B cell (primary cell): ENCODE data around the gene SLC17A8. TPM values are rescaled to one million over a fixed set of nuclear protein-coding genes. Genes with fewer than 3 reads are reported as not detected.
"Not testable (repeated sequence)": the region's sequence is repeated elsewhere in the genome, so short reads cannot be mapped to it uniquely, and the experiment has no call there.

Experiments used
- ATAC-seq: fragments of 200-7000 bp; cut with Tn5 transposase; one replicate; pipeline ENCODE4 v1.10.0; 2021; ENCODE audit warnings: low read depth, mild to moderate bottlenecking, moderate number of reproducible peaks, moderate library complexity
- CTCF ChIA-PET: fragments of 350-600 bp; sonication (Branson Sonifier 250); formaldehyde crosslinking; loops from one replicate; lab custom pipeline; 2021; ENCODE audit warnings: antibody characterized with exemption, inconsistent platforms; lab: Charles Lee
- POLR2A ChIA-PET: fragments of 350-600 bp; sonication (Branson Sonifier 250); formaldehyde crosslinking; loops from one replicate; lab custom pipeline; 2021; ENCODE audit warnings: antibody characterized with exemption; lab: Charles Lee
- DNase-seq: peaks from one replicate; pipeline ENCODE4 v3.0.0; 2013
- H2AFZ ChIP-seq: 2 replicates; pipeline ENCODE4 v1.6.1; 2012; ENCODE audit warnings: mild to moderate bottlenecking, low read depth, low read length; ENCODE audit not compliant: insufficient read depth, poor library complexity, severe bottlenecking
- H3K27ac ChIP-seq, 2 donors: 1 replicate in 1 of 2; 2 replicates in 1 of 2; pipeline ENCODE4 v1.5.1; 2012 to 2013; ENCODE audit warnings: low read length in 2 of 2, mild to moderate bottlenecking in 2 of 2, moderate library complexity in 1 of 2
- H3K27me3 ChIP-seq, 4 experiments: fragments of 200-600 bp in 1 of 4; sonication (generic) in 1 of 4; replicated peaks in 1 of 4; 1 replicate in 2 of 4; 2 replicates in 2 of 4; pipeline versions ENCODE4 v1.6.1 to v1.7.0; 2013 to 2016; ENCODE audit warnings: low read length in 3 of 4, mild to moderate bottlenecking in 2 of 4, mixed read lengths in 1 of 4, moderate library complexity in 1 of 4; ENCODE audit not compliant: insufficient read depth in 4 of 4, control insufficient read depth in 3 of 4; ENCODE audit errors: control extremely low read depth in 1 of 4
- H3K36me3 ChIP-seq, 2 experiments: replicated peaks in 1 of 2; 1 replicate in 1 of 2; 2 replicates in 1 of 2; pipeline versions ENCODE4 v1.6.1 to v1.7.1; 2013; ENCODE audit warnings: low read length in 1 of 2; ENCODE audit not compliant: insufficient read depth in 2 of 2, control insufficient read depth in 1 of 2; ENCODE audit errors: control extremely low read depth in 1 of 2, extremely low read depth in 1 of 2
- H3K4me1 ChIP-seq, 2 donors: fragments of 200-600 bp in 1 of 2; sonication (generic) in 1 of 2; 1 replicate in 1 of 2; 2 replicates in 1 of 2; pipeline versions ENCODE4 v1.5.1 to v1.6.1; 2013 to 2017; ENCODE audit warnings: low read length in 2 of 2; ENCODE audit not compliant: control insufficient read depth in 2 of 2, insufficient read depth in 2 of 2
- H3K4me2 ChIP-seq: replicated peaks from 2 replicates; pipeline ENCODE3; 2012; ENCODE audit warnings: mild to moderate bottlenecking, low read depth, low read length; ENCODE audit not compliant: poor library complexity, severe bottlenecking
- H3K4me3 ChIP-seq, 5 experiments: fragments of 200-600 bp in 1 of 5; sonication (generic) in 1 of 5; 1 replicate in 3 of 5; 2 replicates in 2 of 5; pipeline versions ENCODE4 v1.5.1 to v1.7.0; 2011 to 2016; ENCODE audit warnings: low read length in 4 of 5, mild to moderate bottlenecking in 4 of 5, low read depth in 2 of 5, control low read depth in 1 of 5, moderate library complexity in 1 of 5; ENCODE audit not compliant: insufficient read depth in 1 of 5; ENCODE audit errors: control extremely low read depth in 1 of 5, extremely low read depth in 1 of 5
- H3K79me2 ChIP-seq: fragments of 200-600 bp; sonication (generic); one replicate; pipeline ENCODE4 v1.6.0; 2016; ENCODE audit warnings: low read length; ENCODE audit not compliant: control insufficient read depth, insufficient read depth
- H3K9ac ChIP-seq: fragments of 200-600 bp; sonication (generic); 2 replicates; pipeline ENCODE4 v1.6.1; 2017; ENCODE audit warnings: mild to moderate bottlenecking, low read length, moderate library complexity
- H3K9me3 ChIP-seq, 3 donors: one replicate each; pipeline versions ENCODE4 v1.6.1 to v1.7.1; 2013; ENCODE audit warnings: low read length in 2 of 3; ENCODE audit not compliant: control insufficient read depth in 2 of 3, insufficient read depth in 1 of 3; ENCODE audit errors: control extremely low read depth in 1 of 3
- H4K20me1 ChIP-seq: 2 replicates; pipeline ENCODE4 v1.6.0; 2012; ENCODE audit warnings: mild to moderate bottlenecking, low read length; ENCODE audit not compliant: insufficient read depth, control insufficient read depth, poor library complexity, severe bottlenecking
- H3K27ac Mint-ChIP-seq: one replicate; pipeline ENCODE4 v1.8.0; 2021; ENCODE audit warnings: mixed read lengths
- H3K27me3 Mint-ChIP-seq: one replicate; pipeline ENCODE4 v1.8.0; 2021; ENCODE audit warnings: mixed read lengths
- H3K4me1 Mint-ChIP-seq: one replicate; pipeline ENCODE4 v1.8.0; 2021; ENCODE audit warnings: mixed read lengths
- H3K4me3 Mint-ChIP-seq: one replicate; pipeline ENCODE4 v1.8.0; 2021; ENCODE audit warnings: mixed read lengths
- H3K9me3 Mint-ChIP-seq: one replicate; pipeline ENCODE4 v1.8.0; 2022; ENCODE audit warnings: mixed read lengths; ENCODE audit not compliant: insufficient read depth
- CTCF ChIP-seq: fragments of 200-600 bp; IDR thresholded peaks from one replicate; pipeline ENCODE4 v1.8.0; 2022; ENCODE audit warnings: antibody characterized with exemption, mild to moderate bottlenecking
- EZH2 ChIP-seq: IDR thresholded peaks from 2 replicates; pipeline ENCODE4 v1.6.1; 2012; ENCODE audit warnings: borderline replicate concordance, low read depth, mild to moderate bottlenecking, moderate library complexity, low read length; ENCODE audit not compliant: insufficient read depth, poor library complexity, severe bottlenecking
- WGBS: methylation state at CpG from one replicate; pipeline ENCODE4 v1.1.5; 2013; ENCODE audit warnings: missing lambda C conversion rate; ENCODE audit not compliant: insufficient coverage; 5-methylcytosine and 5-hydroxymethylcytosine counted together
- intact Hi-C: fragments of 100-400 bp; cut with micrococcal nuclease; formaldehyde crosslinking; loops from one replicate; pipeline ENCODE4 v1.10.0; 2022
- polyA plus RNA-seq: library from polyadenylated mRNA; depleted of rRNA; stranded (reverse); fragments of >200 nt; gene quantifications from 2 replicates; pipeline ENCODE4 v1.2.3, GENCODE V29; 2012
- total RNA-seq, 2 donors: library from RNA; stranded (reverse); fragments of 120-200 nt in 1 of 2; gene quantifications; 1 replicate in 1 of 2; 2 replicates in 1 of 2; pipeline versions ENCODE4 v1.2.3 to v1.2.4, GENCODE V29; 2013 to 2022

The SLC17A8 gene
- total and polyA plus RNA-seq, 2 donors (not counting 1 experiment from before 2014, with no cell fraction given) = not detected

DNA sequence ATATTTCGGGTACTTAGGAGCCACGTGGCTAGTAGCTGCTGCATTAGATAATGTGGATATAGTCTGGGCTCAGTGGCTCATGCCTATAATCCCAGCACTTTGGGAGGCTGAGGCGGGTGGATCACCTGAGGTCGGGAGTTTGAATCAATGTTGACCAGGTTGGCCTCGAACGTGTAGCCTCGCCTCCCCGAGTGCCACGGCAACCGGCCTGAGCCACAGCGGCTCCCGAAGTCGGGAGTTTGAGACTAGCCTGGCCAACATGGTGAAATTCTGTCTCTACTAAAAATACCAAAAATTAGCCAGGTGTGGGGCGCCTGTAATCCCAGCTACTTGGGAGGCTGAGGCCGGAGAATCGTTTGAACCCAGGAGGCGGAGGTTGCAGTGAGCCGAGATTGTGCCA, 12.5 kb upstream of the SLC17A8 start:
- H3K27ac Mint-ChIP-seq = not testable (repeated sequence)

GRCh38 chr12:100345020-100345767, 11.7 kb upstream of the SLC17A8 start:
- H3K9me3 ChIP-seq = no peaks in the 10 kb centered on the region
- intact Hi-C loops = no loop called here
- H3K27me3 Mint-ChIP-seq = no peaks in the 10 kb centered on the region
- TF ChIP-seq EZH2 = no peak
- no peak for TF ChIP-seq CTCF
- no peak overlapping the region for H3K4me3 ChIP-seq
- no peak overlapping the region for H2AFZ ChIP-seq
- ATAC-seq = no peak
- H3K9me3 Mint-ChIP-seq = no peaks in the 10 kb centered on the region
- ChIA-PET POLR2A (no interaction called here), CTCF (interaction anchor here (0.6 kb wide), 1 partner anchor 31 kb away, joined by 3 read pairs; no protein-coding TSS in a partner anchor)
- no peak overlapping the region for H3K4me2 ChIP-seq
- no peak overlapping the region for H3K9ac ChIP-seq
- WGBS = no CpG with 5 or more reads among the region's 1 CpG
- H3K27ac Mint-ChIP-seq = no peak overlapping the region
- no peak for DNase-seq
- H3K4me1 ChIP-seq = no peaks in the 10 kb centered on the region
- H3K36me3 ChIP-seq = no peaks in the 10 kb centered on the region
- H3K4me3 Mint-ChIP-seq = no peak overlapping the region
- no peaks in the 10 kb centered on the region for H3K27me3 ChIP-seq
- no peaks in the 10 kb centered on the region for H3K79me2 ChIP-seq
- H3K27ac ChIP-seq = no peak overlapping the region
- no peaks in the 10 kb centered on the region for H3K4me1 Mint-ChIP-seq
- H4K20me1 ChIP-seq = no peaks in the 10 kb centered on the region

More for the DNA sequence above, 12.5 kb upstream of the SLC17A8 start:
- H3K9me3 Mint-ChIP-seq, H3K4me1 Mint-ChIP-seq, H2AFZ ChIP-seq, H3K9me3 ChIP-seq, H3K36me3 ChIP-seq, H3K4me2 ChIP-seq, H3K9ac ChIP-seq, DNase-seq, H4K20me1 ChIP-seq, H3K4me3 ChIP-seq, H3K27me3 Mint-ChIP-seq, ATAC-seq, CTCF ChIA-PET, H3K4me3 Mint-ChIP-seq, intact Hi-C loops, POLR2A ChIA-PET, H3K27me3 ChIP-seq, H3K27ac ChIP-seq, H3K79me2 ChIP-seq, H3K4me1 ChIP-seq: not testable (repeated sequence)
- WGBS = 96% methylated on average over 15 of the region's 18 CpGs
